Measurements from ENCODE around the gene MLC1.

MLC1 gene

DNA sequence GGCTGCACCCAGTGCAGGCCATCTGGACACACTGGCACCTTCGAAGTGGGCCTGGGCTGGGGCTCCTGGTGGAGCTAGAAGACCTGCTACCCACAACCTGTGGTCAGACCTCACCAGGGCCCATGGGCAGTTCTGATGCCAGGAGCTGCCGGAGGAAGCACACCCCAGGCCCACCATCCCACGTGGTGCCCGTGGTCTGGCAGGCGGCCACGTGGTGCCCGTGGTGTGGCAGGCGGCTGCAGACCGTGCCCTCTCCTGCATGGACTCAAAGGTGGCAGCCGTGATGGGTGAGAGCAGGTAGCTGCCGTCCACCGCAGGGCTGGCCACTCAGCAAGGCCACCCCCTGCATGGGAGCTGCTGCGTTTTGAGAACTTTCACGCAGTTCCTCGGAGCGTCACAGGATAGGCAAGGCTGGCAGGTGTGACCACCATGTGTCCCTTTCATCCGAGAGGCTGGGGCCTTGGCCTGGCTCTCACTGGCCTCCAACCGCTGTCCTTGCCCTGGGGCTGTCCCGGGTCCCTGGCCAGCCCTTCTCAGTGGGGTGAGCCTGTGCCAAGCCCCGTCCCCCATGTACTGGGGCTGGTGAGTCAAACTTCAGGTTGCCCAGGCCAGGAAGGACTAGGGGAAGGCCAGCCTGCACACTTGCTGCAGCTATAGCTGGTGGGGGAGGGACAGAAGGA is 68.8 kb downstream of the MLC1 start:
- no peak for DNase-seq (ENCODE audit: low read depth in 2 of 2)

DNA sequence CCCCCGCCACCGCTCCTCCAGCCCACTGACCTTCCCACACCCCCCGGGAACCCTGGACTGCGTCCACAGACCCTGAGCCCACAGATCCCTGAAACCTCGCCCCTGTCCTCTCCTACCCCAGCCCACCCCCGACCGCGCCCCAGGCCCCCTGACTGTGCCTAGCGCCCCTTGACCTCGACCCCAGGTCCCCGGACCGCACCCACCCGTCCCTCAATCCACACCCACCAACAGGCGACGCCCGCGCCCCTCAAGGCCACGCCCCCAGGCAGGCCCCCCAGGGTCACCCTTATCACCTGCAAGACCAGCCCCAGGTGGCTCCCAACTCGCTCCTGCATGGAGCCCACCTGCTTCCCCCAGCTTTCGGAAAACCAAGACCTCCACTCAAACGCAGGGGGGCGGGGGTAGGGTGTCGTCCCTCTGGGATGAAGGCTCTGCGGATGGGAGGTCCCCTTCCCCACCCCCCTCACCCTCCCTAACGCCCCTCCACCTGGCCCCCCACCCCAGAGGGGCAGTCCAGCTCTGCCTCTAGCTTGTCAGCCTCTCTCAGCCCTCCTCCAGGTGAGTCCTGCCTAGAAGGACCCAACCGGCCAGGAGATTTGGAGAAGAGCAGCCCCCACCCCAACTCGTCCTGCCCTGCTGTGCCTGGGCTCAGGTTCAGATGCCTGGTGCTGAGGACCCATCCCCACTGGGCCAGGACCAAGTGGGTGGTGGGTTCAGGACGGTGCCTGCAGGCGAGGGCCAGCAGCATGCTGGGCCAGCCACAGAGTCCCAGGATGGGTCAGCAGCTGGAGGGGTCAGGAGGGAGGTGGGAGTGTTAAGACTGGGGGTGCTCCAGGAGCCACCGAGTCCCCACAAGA is 69.5 kb downstream of the MLC1 start:
- no peak for DNase-seq (ENCODE audit: low read depth in 2 of 2)

- no peak for DNase-seq (ENCODE audit: low read depth in 2 of 2)
These were observed 70.4 kb downstream of the MLC1 start for GRCh38 chr22:50014655-50015401.

DNA sequence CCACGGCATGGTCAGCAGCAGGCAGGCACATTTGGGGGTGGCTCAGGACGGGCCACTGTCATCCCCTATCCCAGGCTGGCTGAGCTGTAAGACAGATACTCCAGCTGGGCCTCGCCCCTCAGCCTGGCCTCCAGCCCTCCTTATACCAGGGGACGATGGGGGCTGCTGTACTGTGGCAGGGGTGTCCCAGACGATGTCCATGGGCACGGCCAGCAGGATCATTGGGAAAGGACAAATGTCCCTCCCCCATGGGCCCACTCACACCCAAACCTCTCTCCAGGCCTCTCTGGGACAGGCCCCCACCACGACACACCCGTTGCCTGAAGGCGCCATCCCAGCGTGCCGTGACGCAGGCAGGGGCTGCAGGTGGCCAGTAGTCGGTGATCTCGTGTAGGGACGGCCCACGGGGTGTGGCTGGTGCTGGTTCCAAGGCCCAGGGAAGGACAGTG is 71.1 kb downstream of the MLC1 start:
- no peak for DNase-seq (ENCODE audit: low read depth in 2 of 2)

- DNase-seq (ENCODE audit: low read depth in 2 of 2): no peak
These were observed 72.7 kb downstream of the MLC1 start, which contains the start of gene IL17REL for GRCh38 chr22:50012211-50013181. Gene IL17REL (minus strand): TSS chr22:50012765. CDS start chr22:50012646, 119 bp downstream.

DNA sequence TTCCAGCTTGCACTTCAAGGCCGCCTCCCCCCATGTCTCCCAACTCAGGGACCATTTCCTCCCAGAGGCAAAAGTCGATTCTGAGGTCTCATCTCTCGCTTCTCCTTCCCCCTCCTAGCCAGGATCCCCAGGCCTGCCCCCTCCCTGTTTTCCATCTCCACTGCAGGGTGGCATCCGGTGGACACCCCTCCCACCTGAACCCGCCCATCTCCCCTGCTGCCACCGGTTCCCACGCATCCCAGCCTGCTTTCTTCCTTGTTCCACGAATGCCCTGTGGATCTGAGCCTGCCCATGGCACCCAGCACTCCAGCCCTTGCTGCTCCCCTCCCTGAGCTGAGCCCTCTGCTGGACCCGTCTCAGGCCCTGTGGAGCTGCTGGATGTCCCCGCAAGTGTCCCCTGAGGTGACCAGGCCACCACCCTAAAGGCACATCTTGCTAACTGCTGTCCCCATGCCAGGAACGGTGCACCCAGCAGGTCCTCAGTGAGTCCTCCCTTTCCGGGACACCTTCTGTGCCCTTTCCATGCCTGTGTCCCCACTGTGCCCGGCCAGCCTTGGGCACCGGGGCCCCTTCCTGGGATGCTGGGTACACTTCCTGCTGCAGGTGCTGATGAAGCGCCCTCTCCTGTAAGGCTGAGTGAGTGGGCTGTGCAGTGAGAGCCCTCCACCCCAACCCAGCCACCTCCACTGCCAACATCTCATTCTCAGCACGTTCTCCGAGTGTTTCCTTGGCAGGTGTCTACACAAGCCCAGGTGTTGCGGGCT is 73.6 kb downstream of the MLC1 start:
- no peak for DNase-seq (ENCODE audit: low read depth in 2 of 2)

GRCh38 chr22:50010676-50011446 is 74.4 kb downstream of the MLC1 start:
- peak; percentile 62 to 72 for DNase-seq (ENCODE audit: low read depth in 2 of 2)

DNA sequence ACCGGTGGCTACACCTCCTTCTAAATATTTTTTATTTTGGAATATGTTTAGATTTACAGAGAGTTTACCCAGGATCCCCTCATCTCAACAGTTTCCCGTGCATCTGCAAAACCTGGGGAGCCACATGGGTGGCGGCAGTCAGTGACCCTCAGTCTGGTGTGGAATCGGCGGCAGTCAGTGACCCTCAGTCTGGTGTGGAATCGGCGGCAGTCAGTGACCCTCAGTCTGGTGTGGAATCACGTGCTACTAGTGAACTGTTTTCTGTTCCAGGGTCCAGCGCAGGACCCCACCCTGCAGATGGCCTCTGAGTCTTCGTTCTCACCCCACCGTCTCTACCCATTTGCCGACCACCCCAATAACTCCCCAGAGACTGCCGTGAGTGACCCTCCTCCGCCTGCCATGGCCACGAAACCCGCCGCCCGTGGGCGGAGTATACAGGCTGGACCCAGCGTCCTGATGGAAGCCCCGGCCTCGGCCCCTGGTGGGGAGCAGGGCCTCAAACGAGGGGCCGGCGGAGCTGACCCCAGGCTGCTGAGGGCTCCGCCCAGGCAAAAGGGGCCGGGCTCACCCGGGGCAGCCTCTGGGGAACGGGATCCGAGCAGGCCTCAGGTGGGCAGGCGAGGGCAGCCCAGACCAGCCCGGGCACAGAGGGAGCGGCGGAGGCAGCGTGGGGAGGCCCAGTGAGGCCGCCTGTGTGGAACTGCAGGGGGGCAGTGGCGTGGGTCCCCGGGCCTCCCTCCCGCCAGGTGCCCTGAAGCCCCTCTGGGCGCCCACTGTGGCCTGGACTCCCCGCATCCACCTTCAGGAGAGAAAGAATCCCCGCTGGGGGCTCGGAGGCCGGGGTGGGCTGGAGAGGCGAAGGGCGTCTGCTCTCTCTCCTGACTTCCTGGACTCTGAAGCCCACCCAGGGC is 75.2 kb downstream of the MLC1 start:
- DNase-seq (ENCODE audit: low read depth in 2 of 2): no peak
